ENCODE measurements around the gene LOXL3. TPM values are rescaled to one million over a fixed set of nuclear protein-coding genes. Genes with fewer than 3 reads are reported as not detected.
"Not testable (repeated sequence)": the region's sequence is repeated elsewhere in the genome, so short reads cannot be mapped to it uniquely, and the experiment has no call there.

The LOXL3 gene
- total RNA-seq, 1 donor from 2014 or later = 0.85 TPM

DNA sequence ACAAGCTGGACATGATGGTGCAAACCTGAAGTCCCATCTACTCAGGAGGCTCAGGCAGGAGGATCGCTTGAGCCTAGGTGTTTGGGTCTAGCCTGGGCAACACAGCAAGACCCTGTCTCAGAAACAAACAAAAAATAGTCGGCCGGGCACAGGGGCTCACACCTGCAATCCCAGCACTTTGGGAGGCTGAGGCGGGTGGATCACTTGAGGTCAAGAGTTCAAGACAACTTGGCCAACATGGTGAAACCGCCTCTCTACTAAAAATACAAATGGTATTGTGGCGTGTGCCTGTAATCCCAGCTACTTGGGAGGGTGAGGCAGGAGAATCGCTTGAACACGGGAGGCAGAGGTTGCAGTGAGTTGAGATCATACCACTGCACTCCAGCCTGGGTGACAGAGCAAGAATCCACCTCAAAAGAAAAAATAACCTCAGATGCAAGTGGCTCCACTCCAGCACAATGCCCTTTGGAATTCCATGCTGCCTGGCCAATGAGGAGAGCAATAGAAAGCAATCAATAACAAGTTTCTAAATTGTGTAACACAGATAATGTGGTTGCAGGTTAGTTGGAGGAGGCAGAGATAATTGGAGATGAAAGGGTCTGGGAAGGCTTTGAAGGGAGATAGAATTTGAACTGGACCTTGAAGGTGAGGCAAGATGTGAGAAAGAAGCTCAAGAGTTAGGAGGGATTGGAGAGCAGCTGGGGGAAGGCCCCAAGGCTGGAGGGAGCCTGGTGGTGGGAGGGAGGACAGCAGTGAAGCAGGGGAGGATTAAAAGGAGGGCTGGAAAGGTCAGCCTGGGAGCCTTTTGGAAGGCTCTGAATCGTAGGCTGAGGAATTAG, 64.9 kb downstream of the LOXL3 start:
- no peak for DNase-seq

DNA sequence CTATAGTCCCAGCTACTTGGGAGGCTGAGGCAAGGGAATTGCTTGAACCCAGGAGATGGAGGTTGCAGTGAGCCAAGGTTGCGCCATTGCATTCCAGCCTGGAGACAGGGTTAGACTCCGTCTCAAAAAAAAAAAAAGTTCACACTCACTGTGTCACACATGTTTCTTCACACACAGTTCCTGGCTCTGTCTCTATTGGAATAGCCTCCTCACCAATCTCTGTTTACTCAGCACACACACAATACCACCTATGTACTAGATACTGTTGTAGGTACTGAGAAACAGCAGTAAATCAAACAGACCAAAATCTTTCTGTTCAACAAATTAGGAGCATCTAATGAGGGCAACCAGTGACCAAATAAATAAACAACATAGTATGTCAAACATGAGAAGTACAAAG, 67.6 kb downstream of the LOXL3 start:
- DNase-seq = no peak

DNA sequence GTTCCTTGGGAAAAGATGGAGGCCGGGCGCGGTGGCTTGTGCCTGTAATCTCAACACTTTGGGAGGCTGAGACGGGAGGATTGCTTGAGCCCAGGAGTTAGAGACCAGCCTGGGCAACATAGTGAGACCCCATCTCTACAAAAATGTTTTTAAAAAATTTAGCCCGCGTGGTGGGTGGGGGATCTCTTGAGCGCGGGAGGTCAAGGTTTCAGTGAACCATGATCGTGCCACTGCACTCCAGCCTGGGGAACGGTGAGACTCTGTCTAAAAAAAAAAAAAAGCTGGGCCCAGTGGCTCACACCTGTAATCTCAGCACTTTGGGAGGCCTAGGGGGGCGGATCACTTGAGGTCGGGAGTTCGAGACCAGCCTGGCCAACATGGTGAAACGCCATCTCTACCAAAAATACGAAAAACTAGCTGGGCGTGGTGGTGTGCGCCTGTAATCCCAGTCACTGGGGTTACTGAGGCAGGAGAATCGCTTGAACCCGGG, 70.0 kb downstream of the LOXL3 start:
- DNase-seq = not testable (repeated sequence)

DNA sequence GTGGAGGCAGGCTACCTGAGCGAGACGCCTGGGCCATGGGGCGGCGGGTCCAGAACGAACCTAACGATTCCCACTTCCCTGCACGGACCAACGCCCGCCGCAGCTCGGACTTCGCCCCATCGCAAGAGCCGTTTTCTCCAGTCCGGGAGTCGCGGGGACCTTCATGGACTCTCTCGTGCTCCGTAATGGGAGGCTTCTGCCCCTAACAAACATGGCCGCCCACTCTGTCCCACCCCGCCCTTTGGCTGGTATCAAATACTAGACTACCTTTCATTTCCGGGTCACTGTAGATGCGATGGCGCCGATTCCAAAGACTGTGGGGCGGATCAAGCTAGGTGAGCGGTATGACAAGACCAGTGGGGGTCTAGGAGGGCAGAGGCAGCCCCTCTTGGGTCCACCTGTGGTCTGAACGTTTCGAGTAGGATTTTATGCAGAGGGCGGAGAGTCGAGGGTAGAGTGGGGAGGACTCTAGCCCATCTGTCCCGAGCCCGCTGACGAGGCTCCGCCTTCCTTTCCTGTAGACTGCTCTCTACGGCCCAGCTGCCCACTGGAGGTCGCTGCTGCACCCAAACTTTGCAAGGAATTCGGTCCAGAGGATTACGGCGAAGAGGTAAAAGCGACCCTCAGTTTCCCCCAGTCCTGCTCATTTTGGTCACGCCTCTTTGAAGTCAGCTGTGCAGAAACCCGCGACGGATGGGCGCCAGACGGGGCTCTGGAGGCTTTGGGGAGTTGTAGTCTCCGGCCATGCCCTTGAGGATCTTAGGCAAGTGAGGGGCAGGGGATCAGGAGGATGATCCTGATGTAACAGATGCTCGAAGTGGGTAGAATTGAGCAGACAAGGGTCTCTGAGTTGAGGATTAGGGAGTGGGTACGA, 70.7 kb downstream of the LOXL3 start, which contains the start of the genes CCDC142 and TTC31:
Gene CCDC142 (minus strand): TSS at position 198 of the 874 bp plus-strand sequence. CDS start 161 bp downstream, at position 37.
Gene TTC31 (plus strand): TSS at position 281 of the 874 bp plus-strand sequence. CDS start 15 bp downstream, at position 296.
- DNase-seq = peak; percentile 97

Other genes starting within 250 kb of the LOXL3 start
- gene SLC4A5, start 210.5 kb downstream of the LOXL3 start, total RNA-seq = 0.33 TPM in 1 of 2 replicates, not detected in the other
- 160 and 207 TPM in 2 replicates for gene DCTN1, start 173.6 kb downstream of the LOXL3 start, total RNA-seq
- 0.14 and 0.17 TPM in 2 replicates for gene C2orf81, start 132.3 kb downstream of the LOXL3 start, total RNA-seq
- 23.3 and 36.9 TPM in 2 replicates for gene WDR54, start 132.2 kb downstream of the LOXL3 start, total RNA-seq
- gene RTKN, start 112.0 kb downstream of the LOXL3 start, total RNA-seq = 21.6 and 27.0 TPM in 2 replicates
- 6.5 and 24.0 TPM in 2 replicates for gene INO80B, start 98.9 kb downstream of the LOXL3 start, total RNA-seq
- gene WBP1, start 95.5 kb downstream of the LOXL3 start, total RNA-seq = 34.3 and 44.9 TPM in 2 replicates
- 74.4 and 85.1 TPM in 2 replicates for gene MOGS, start 88.6 kb downstream of the LOXL3 start, total RNA-seq
- 25.9 and 33.7 TPM in 2 replicates for gene MRPL53, start 81.3 kb downstream of the LOXL3 start, total RNA-seq
- 14.9 and 22.8 TPM in 2 replicates for gene CCDC142, start 70.9 kb downstream of the LOXL3 start, total RNA-seq
- 18.2 and 21.6 TPM in 2 replicates for gene TTC31, start 70.9 kb downstream of the LOXL3 start, total RNA-seq
- gene LBX2, start 54.3 kb downstream of the LOXL3 start, total RNA-seq = 0.98 and 2.9 TPM in 2 replicates
- gene PCGF1, start 46.2 kb downstream of the LOXL3 start, total RNA-seq = 9.7 and 11.7 TPM in 2 replicates
- 0.17 TPM in 1 of 2 replicates, not detected in the other for gene TLX2, start 39.5 kb downstream of the LOXL3 start, total RNA-seq
- gene DQX1, start 27.7 kb downstream of the LOXL3 start, total RNA-seq = not detected in 2 replicates
- 87.2 and 127 TPM in 2 replicates for gene AUP1, start 24.2 kb downstream of the LOXL3 start, total RNA-seq
- gene HTRA2, start 24.0 kb downstream of the LOXL3 start, total RNA-seq = 50.9 and 51.8 TPM in 2 replicates
- 20.8 and 21.5 TPM in 2 replicates for gene DOK1, start 778 bp upstream of the LOXL3 start, total RNA-seq
- not detected in 2 replicates for gene M1AP, start 94.4 kb upstream of the LOXL3 start, total RNA-seq
- 4.4 and 5.0 TPM in 2 replicates for gene SEMA4F, start 100.3 kb upstream of the LOXL3 start, total RNA-seq